Breast epithelium (tissue), 4 donors: ENCODE results near the gene S100A14. TPM values are rescaled to one million over a fixed set of nuclear protein-coding genes. Genes with fewer than 3 reads are reported as not detected.
"Not testable (repeated sequence)": the region's sequence is repeated elsewhere in the genome, so short reads cannot be mapped to it uniquely, and the experiment has no call there.

Source experiments
- DNase-seq, 2 donors: peaks; one replicate each; pipeline ENCODE4 v3.0.0-alpha.2; 2019; ENCODE audit warnings: low spot score in 2 of 2
- H3K27ac ChIP-seq, 2 donors: fragments of 200-600 bp; sonication (generic) in 1 of 2; one replicate each; pipeline ENCODE4 v1.5.1; 2016 to 2019; ENCODE audit warnings: mild to moderate bottlenecking in 1 of 2
- H3K27me3 ChIP-seq, 2 donors: fragments of 200-600 bp; sonication (generic) in 1 of 2; one replicate each; pipeline versions ENCODE4 v1.5.1 to v1.6.0; 2017 to 2019; ENCODE audit warnings: control low read depth in 1 of 2, mild to moderate bottlenecking in 1 of 2
- H3K36me3 ChIP-seq: fragments of 200-600 bp; one replicate; pipeline ENCODE4 v1.5.1; 2019
- H3K4me1 ChIP-seq, 2 donors: fragments of 200-600 bp; sonication (generic); one replicate each; pipeline ENCODE4 v1.5.1; 2016 to 2019; ENCODE audit warnings: control low read depth in 1 of 2
- H3K4me3 ChIP-seq, 3 donors: fragments of 200-600 bp; sonication (generic); 1 replicate in 2 of 3; 2 replicates in 1 of 3; pipeline ENCODE4 v1.5.1; 2016 to 2019; ENCODE audit warnings: mild to moderate bottlenecking in 3 of 3, moderate library complexity in 2 of 3
- H3K9me3 ChIP-seq, 2 donors: fragments of 200-600 bp; sonication (generic) in 1 of 2; one replicate each; pipeline ENCODE4 v1.5.1; 2016 to 2019; ENCODE audit warnings: control low read depth in 1 of 2
- CTCF ChIP-seq, 3 donors: fragments of 450-650 bp; IDR thresholded peaks; one replicate each; pipeline ENCODE4 v1.5.1; 2016 to 2017; ENCODE audit warnings: antibody characterized with exemption in 3 of 3, mild to moderate bottlenecking in 3 of 3, moderate library complexity in 3 of 3
- POLR2A ChIP-seq: fragments of 450-650 bp; IDR thresholded peaks from one replicate; pipeline ENCODE4 v1.6.1; 2016; ENCODE audit warnings: antibody characterized with exemption, mild to moderate bottlenecking, moderate library complexity
- POLR2AphosphoS5 ChIP-seq, 3 donors: sonication (generic); formaldehyde crosslinking; IDR thresholded peaks; one replicate each; pipeline ENCODE4 v1.6.1; 2017; ENCODE audit warnings: antibody characterized with exemption in 3 of 3
- intact Hi-C: fragments of 100-400 bp; cut with DNase I; formaldehyde crosslinking; loops from one replicate; pipeline ENCODE4 v1.15.1; 2023; ENCODE audit warnings: low total_unique reads
- total RNA-seq, 3 donors: library from RNA; depleted of rRNA; stranded (reverse); fragments of >200 nt; gene quantifications; one replicate each; pipeline ENCODE4 v1.1.0, GENCODE V29; 2016

The S100A14 gene
- total RNA-seq, 3 donors from 2014 or later: 70.1 to 99.2 TPM; not detected in 1

GRCh38 chr1:153587314-153587713, 28.8 kb downstream of the S100A14 start:
- DNase-seq: no peak
- no peaks in the 10 kb centered on the region for H3K4me1 ChIP-seq
- no peaks in the 10 kb centered on the region for H3K36me3 ChIP-seq
- H3K27ac ChIP-seq: no peak overlapping the region
- no peaks in the 10 kb centered on the region for H3K27me3 ChIP-seq
- intact Hi-C loops: no loop called here
- TF ChIP-seq CTCF (IDR thresholded peaks at IDR 0.05) (no peak), POLR2A (no peak), POLR2AphosphoS5 (IDR thresholded peaks at IDR 0.05) (no peak)
- no peak overlapping the region for H3K4me3 ChIP-seq
- no peaks in the 10 kb centered on the region for H3K9me3 ChIP-seq

- no peaks in the 10 kb centered on the region for H3K4me1 ChIP-seq
- no peak overlapping the region for H3K27ac ChIP-seq
- no peak overlapping the region for H3K4me3 ChIP-seq
- no peaks in the 10 kb centered on the region for H3K36me3 ChIP-seq
- H3K27me3 ChIP-seq: no peaks in the 10 kb centered on the region
- TF ChIP-seq POLR2A (no peak), CTCF (IDR thresholded peaks at IDR 0.05) (no peak), POLR2AphosphoS5 (IDR thresholded peaks at IDR 0.05) (no peak)
- H3K9me3 ChIP-seq: no peaks in the 10 kb centered on the region
- intact Hi-C loops: no loop called here
- no peak for DNase-seq
Measured at GRCh38 chr1:153586347-153586746, 29.8 kb downstream of the S100A14 start.

- no peak overlapping the region for H3K27ac ChIP-seq
- no peaks in the 10 kb centered on the region for H3K9me3 ChIP-seq
- H3K4me3 ChIP-seq: no peak overlapping the region
- no peaks in the 10 kb centered on the region for H3K27me3 ChIP-seq
- no peaks in the 10 kb centered on the region for H3K36me3 ChIP-seq
- intact Hi-C loops: no loop called here
- TF ChIP-seq CTCF (IDR thresholded peaks at IDR 0.05): no peak
- no peak for TF ChIP-seq POLR2AphosphoS5 (IDR thresholded peaks at IDR 0.05)
- TF ChIP-seq POLR2A: no peak
- no peak for DNase-seq
- no peaks in the 10 kb centered on the region for H3K4me1 ChIP-seq
Measured at GRCh38 chr1:153585006-153585405, 31.1 kb downstream of the S100A14 start.

GRCh38 chr1:153583976-153584375, 32.1 kb downstream of the S100A14 start:
- DNase-seq: no peak
- H3K9me3 ChIP-seq: no peaks in the 10 kb centered on the region
- H3K4me3 ChIP-seq: no peak overlapping the region
- H3K27ac ChIP-seq: no peak overlapping the region
- no peak for TF ChIP-seq POLR2AphosphoS5 (IDR thresholded peaks at IDR 0.05)
- TF ChIP-seq CTCF (IDR thresholded peaks at IDR 0.05): no peak
- TF ChIP-seq POLR2A: no peak
- no peaks in the 10 kb centered on the region for H3K27me3 ChIP-seq
- no peaks in the 10 kb centered on the region for H3K4me1 ChIP-seq
- no peaks in the 10 kb centered on the region for H3K36me3 ChIP-seq
- intact Hi-C loops: no loop called here

- H3K27me3 ChIP-seq, H3K36me3 ChIP-seq, H3K4me3 ChIP-seq, H3K27ac ChIP-seq, DNase-seq, H3K9me3 ChIP-seq, intact Hi-C loops, H3K4me1 ChIP-seq: not testable (repeated sequence)
Measured at GRCh38 chr1:153583514-153583913, 32.6 kb downstream of the S100A14 start.

GRCh38 chr1:153582836-153583235, 33.3 kb downstream of the S100A14 start:
- H3K36me3 ChIP-seq, H3K27ac ChIP-seq, intact Hi-C loops, H3K27me3 ChIP-seq, H3K9me3 ChIP-seq, H3K4me1 ChIP-seq, H3K4me3 ChIP-seq: not testable (repeated sequence)
- peak in 1 of 2 donors; percentile 43 for DNase-seq
